HEK293 (cell line): ENCODE data around the gene FAM193B.

Source experiments
- CTCF ChIA-PET: fragments of 350-600 bp; formaldehyde crosslinking; extraction: SDS; loops from one replicate; lab custom pipeline; 2021; ENCODE audit warnings: antibody characterized with exemption; lab: Yijun Ruan, JAX
- POLR2A ChIA-PET: fragments of 300-600 bp; formaldehyde crosslinking; extraction: SDS; loops from one replicate; lab custom pipeline; 2020; ENCODE audit warnings: antibody characterized with exemption, inconsistent platforms; lab: Yijun Ruan, JAX
- H3K27ac ChIP-seq: fragments of 200-500 bp; sonication (Bioruptor generic); 2 replicates; pipeline ENCODE4 v1.5.1; 2014; ENCODE audit warnings: low read depth, low read length, control low read depth, inconsistent platforms; ENCODE audit errors: extremely low read depth
- H3K36me3 ChIP-seq, 2 experiments: fragments of 200-500 bp in 1 of 2; sonication (Bioruptor generic) in 1 of 2; 1 replicate in 1 of 2; 2 replicates in 1 of 2; pipeline ENCODE4 v1.5.1; 2014 to 2017; ENCODE audit warnings: inconsistent platforms in 2 of 2, low read length in 2 of 2; ENCODE audit not compliant: control insufficient read depth in 2 of 2, insufficient read depth in 1 of 2
- H3K4me1 ChIP-seq: fragments of 200-500 bp; sonication (Bioruptor generic); 2 replicates; pipeline ENCODE4 v1.5.1; 2014; ENCODE audit warnings: mild to moderate bottlenecking, low read length, inconsistent platforms; ENCODE audit not compliant: control insufficient read depth, insufficient read depth
- H3K4me3 ChIP-seq: 2 replicates; pipeline ENCODE4 v1.5.1; 2011; ENCODE audit warnings: low read depth, mild to moderate bottlenecking, control low read depth, low read length, moderate library complexity
- H3K9me3 ChIP-seq: fragments of 200-500 bp; sonication (Bioruptor generic); 2 replicates; pipeline ENCODE4 v1.5.1; 2014; ENCODE audit warnings: low read depth, low read length, inconsistent platforms; ENCODE audit not compliant: control insufficient read depth, insufficient read depth
- EGR2 ChIP-seq: fragments of 450-650 bp; formaldehyde crosslinking; IDR thresholded peaks from 2 replicates; pipeline ENCODE4 v1.5.1; 2016; ENCODE audit warnings: low read depth, missing biosample characterization, missing genetic modification characterization
- IKZF3 ChIP-seq: fragments of 450-650 bp; IDR thresholded peaks from 2 replicates; pipeline ENCODE4 v1.5.0; 2018; ENCODE audit warnings: missing biosample characterization, mild to moderate bottlenecking, missing genetic modification characterization, moderate library complexity
- KLF16 ChIP-seq: fragments of 450-650 bp; formaldehyde crosslinking; IDR thresholded peaks from 2 replicates; pipeline ENCODE4 v1.5.1; 2017; ENCODE audit warnings: missing biosample characterization, missing genetic modification characterization
- SP2 ChIP-seq: fragments of 450-650 bp; formaldehyde crosslinking; IDR thresholded peaks from 2 replicates; pipeline ENCODE4 v1.5.1; 2016; ENCODE audit warnings: missing biosample characterization, missing genetic modification characterization
- WT1 ChIP-seq: fragments of 450-650 bp; formaldehyde crosslinking; IDR thresholded peaks from 2 replicates; pipeline ENCODE4 v1.5.1; 2016; ENCODE audit warnings: missing biosample characterization, missing genetic modification characterization
- YY1 ChIP-seq: fragments of 450-650 bp; formaldehyde crosslinking; IDR thresholded peaks from 2 replicates; pipeline ENCODE4 v1.5.1; 2018; ENCODE audit warnings: missing biosample characterization, missing genetic modification characterization
- ZBTB11 ChIP-seq: fragments of 450-650 bp; formaldehyde crosslinking; conservative IDR thresholded peaks from 2 replicates; pipeline ENCODE4 v1.5.1; 2016; ENCODE audit warnings: low read depth, missing biosample characterization, missing genetic modification characterization
- ZBTB26 ChIP-seq: fragments of 450-650 bp; formaldehyde crosslinking; optimal IDR thresholded peaks from 2 replicates; pipeline ENCODE3; 2016; ENCODE audit warnings: missing biosample characterization, mild to moderate bottlenecking, missing genetic modification characterization
- ZBTB6 ChIP-seq: fragments of 450-650 bp; formaldehyde crosslinking; IDR thresholded peaks from 2 replicates; pipeline ENCODE4 v1.5.1; 2017; ENCODE audit warnings: missing biosample characterization, missing genetic modification characterization
- ZBTB8A ChIP-seq: fragments of 450-650 bp; formaldehyde crosslinking; IDR thresholded peaks from 2 replicates; pipeline ENCODE4 v1.5.1; 2016; ENCODE audit warnings: missing biosample characterization, missing genetic modification characterization
- ZFP37 ChIP-seq: fragments of 450-650 bp; formaldehyde crosslinking; IDR thresholded peaks from 2 replicates; pipeline ENCODE4 v1.5.1; 2016; ENCODE audit warnings: missing biosample characterization, missing genetic modification characterization
- ZNF16 ChIP-seq: fragments of 450-650 bp; formaldehyde crosslinking; IDR thresholded peaks from 2 replicates; pipeline ENCODE4 v1.5.1; 2016; ENCODE audit warnings: low read depth, missing biosample characterization, missing genetic modification characterization
- ZNF169 ChIP-seq: fragments of 450-650 bp; formaldehyde crosslinking; IDR thresholded peaks from 2 replicates; pipeline ENCODE4 v1.5.1; 2016; ENCODE audit warnings: missing biosample characterization, missing genetic modification characterization
- ZNF174 ChIP-seq: fragments of 450-650 bp; formaldehyde crosslinking; IDR thresholded peaks from 2 replicates; pipeline ENCODE4 v1.5.0; 2017; ENCODE audit warnings: missing biosample characterization, mild to moderate bottlenecking, missing genetic modification characterization
- ZNF223 ChIP-seq: fragments of 450-650 bp; formaldehyde crosslinking; IDR thresholded peaks from 2 replicates; pipeline ENCODE4 v1.5.1; 2016; ENCODE audit warnings: missing biosample characterization, missing genetic modification characterization
- ZNF248 ChIP-seq: fragments of 450-650 bp; formaldehyde crosslinking; IDR thresholded peaks from 2 replicates; pipeline ENCODE4 v1.5.1; 2017; ENCODE audit warnings: missing biosample characterization, missing genetic modification characterization
- ZNF26 ChIP-seq: fragments of 450-650 bp; formaldehyde crosslinking; IDR thresholded peaks from 2 replicates; pipeline ENCODE4 v1.5.1; 2016; ENCODE audit warnings: missing biosample characterization, missing genetic modification characterization
- ZNF274 ChIP-seq, 2 experiments: fragments of 200-500 bp in 1 of 2; fragments of 450-650 bp in 1 of 2; sonication (Bioruptor generic) in 1 of 2; formaldehyde crosslinking in 1 of 2; IDR thresholded peaks; 2 replicates each; pipeline versions ENCODE4 v1.5.1 to v1.6.1; 2014 to 2016; ENCODE audit warnings: borderline replicate concordance in 1 of 2, inconsistent platforms in 1 of 2, low read length in 1 of 2, missing biosample characterization in 1 of 2, missing genetic modification characterization in 1 of 2
- ZNF518A ChIP-seq: fragments of 450-650 bp; formaldehyde crosslinking; conservative IDR thresholded peaks from 2 replicates; pipeline ENCODE4 v1.5.1; 2016; ENCODE audit warnings: low read depth, missing biosample characterization, missing genetic modification characterization
- ZNF561 ChIP-seq: fragments of 450-650 bp; IDR thresholded peaks from 2 replicates; pipeline ENCODE4 v1.5.1; 2018; ENCODE audit warnings: missing biosample characterization, missing genetic modification characterization, borderline replicate concordance
- ZNF660 ChIP-seq: fragments of 450-650 bp; IDR thresholded peaks from 2 replicates; pipeline ENCODE4 v1.5.1; 2018; ENCODE audit warnings: missing biosample characterization, mild to moderate bottlenecking, missing genetic modification characterization
- ZNF76 ChIP-seq: fragments of 450-650 bp; formaldehyde crosslinking; IDR thresholded peaks from 2 replicates; pipeline ENCODE4; 2016; ENCODE audit warnings: low read depth, missing biosample characterization, missing genetic modification characterization, borderline replicate concordance
- ZSCAN23 ChIP-seq: fragments of 450-650 bp; formaldehyde crosslinking; IDR thresholded peaks from 2 replicates; pipeline ENCODE4 v1.5.1; 2016; ENCODE audit warnings: missing biosample characterization, missing genetic modification characterization

The FAM193B gene

GRCh38 chr5:177599731-177600507 lies 45.6 kb upstream of the FAM193B start, which contains the start of gene B4GALT7 (continued):
- TF ChIP-seq ZNF174 (tag by site-specific recombination) = no peak
- TF ChIP-seq ZNF660 = peak; percentile 96
- peak; percentile 95 for TF ChIP-seq ZNF561 (tag by site-specific recombination)
- no peak for TF ChIP-seq ZNF26 (tag by site-specific recombination)
- no peak for TF ChIP-seq ZNF169 (tag by site-specific recombination)
- 0 out of 2 replicates have a peak, but pooled peaks have one; percentile 16 for TF ChIP-seq ZFP37
- TF ChIP-seq ZNF76 (tag by site-specific recombination) = peak; percentile 13; the same call in 1 of the 2 replicates
- TF ChIP-seq KLF16 (tag by site-specific recombination) = no peak
- peak; percentile 56; the same call in 1 of the 2 replicates for TF ChIP-seq ZBTB6
- peak; percentile 91 for TF ChIP-seq ZBTB26 (tag by site-specific recombination)
- peak; percentile 52; the same call in 1 of the 2 replicates for TF ChIP-seq SP2 (tag by site-specific recombination)

- ChIA-PET CTCF (interaction anchor here (0.6 to 1.9 kb wide), 3 partner anchors 9 to 482 kb away, joined by 3 to 4 read pairs (median 3); no protein-coding TSS in a partner anchor), POLR2A (interaction anchor here (2.3 kb wide), 1 partner anchor 606 kb away, joined by 6 read pairs; the partner anchor contains the start of gene HNRNPAB)
- Histone ChIP-seq H3K36me3 (peaks cover 3 to 34% of the 10 kb centered on the region in 2 experiments; a peak in 1 of 3 replicates), H3K27ac (no peak overlapping the region), H3K9me3 (no peaks in the 10 kb centered on the region), H3K4me1 (0 out of 2 replicates have a peak, but pooled peaks cover 2% of the 10 kb centered on the region), H3K4me3 (no peak overlapping the region)
- TF ChIP-seq IKZF3 = no peak
- no peak for TF ChIP-seq ZNF248 (tag by site-specific recombination)
- TF ChIP-seq ZBTB11 (tag by site-specific recombination) = peak; percentile 28; the same call in 1 of the 2 replicates
- peak; percentile 37; the same call in 1 of the 2 replicates for TF ChIP-seq ZNF518A (tag by site-specific recombination)
- TF ChIP-seq WT1 (tag by site-specific recombination) = no peak
- no peak for TF ChIP-seq ZNF16
- TF ChIP-seq ZBTB8A (tag by site-specific recombination) = no peak
- TF ChIP-seq SP2 (tag by site-specific recombination) = no peak
- no peak for TF ChIP-seq ZNF274 (IDR thresholded peaks at IDR 0.05; ENCODE audit: low read length)
- no peak for TF ChIP-seq ZNF274 (tag by site-specific recombination; IDR thresholded peaks at IDR 0.05; ENCODE audit: borderline replicate concordance)
- TF ChIP-seq ZNF223 = no peak
- no peak for TF ChIP-seq YY1 (tag by site-specific recombination)
- TF ChIP-seq ZSCAN23 (tag by site-specific recombination) = no peak
- TF ChIP-seq EGR2 (tag by site-specific recombination) = 0 out of 2 replicates have a peak, but pooled peaks have one; percentile 35
Measured at GRCh38 chr5:177598477-177598876, 44.1 kb upstream of the FAM193B start.
